SK-N-MC (cell line): ENCODE measurements around the gene YIF1A.
"Not testable (repeated sequence)": the region's sequence is repeated elsewhere in the genome, so short reads cannot be mapped to it uniquely, and the experiment has no call there.

Experiments used
- DNase-seq: peaks from one replicate; pipeline ENCODE4 v3.0.0-alpha.2; 2011; ENCODE audit warnings: low read depth, low spot score
- H3K27ac ChIP-seq: fragments of 200-600 bp; sonication (generic); 2 replicates; pipeline ENCODE4 v1.5.1; 2016; ENCODE audit warnings: mixed run types
- H3K36me3 ChIP-seq: fragments of 200-600 bp; sonication (generic); 2 replicates; pipeline ENCODE4 v1.6.1; 2017; ENCODE audit warnings: antibody characterized with exemption, low read length, mixed read lengths; ENCODE audit not compliant: insufficient read depth
- H3K4me3 ChIP-seq: fragments of 200-600 bp; sonication (generic); 2 replicates; pipeline ENCODE4 v1.5.1; 2016
- H3K9ac ChIP-seq: fragments of 200-600 bp; sonication (generic); 2 replicates; pipeline ENCODE4 v1.8.0; 2017; ENCODE audit warnings: mixed run types, mixed read lengths; ENCODE audit not compliant: insufficient read length
- H3K9me3 ChIP-seq: fragments of 200-600 bp; sonication (generic); 2 replicates; pipeline ENCODE4 v1.6.1; 2017; ENCODE audit warnings: low read depth, mild to moderate bottlenecking, antibody characterized with exemption, low read length, moderate library complexity, mixed read lengths
- EZH2 ChIP-seq: fragments of 200-600 bp; sonication (generic); IDR thresholded peaks from one replicate; pipeline ENCODE4 v1.6.1; 2017; ENCODE audit warnings: antibody characterized with exemption
- FOXP2 ChIP-seq: optimal IDR thresholded peaks from 2 replicates; pipeline ENCODE3; 2011; ENCODE audit warnings: mild to moderate bottlenecking, moderate library complexity; ENCODE audit not compliant: insufficient read depth; ENCODE audit errors: extremely low read length, control extremely low read depth
- POLR2AphosphoS5 ChIP-seq: IDR thresholded peaks from 2 replicates; pipeline ENCODE4 v1.6.1; 2012; ENCODE audit warnings: mild to moderate bottlenecking, low read depth, low read length, borderline replicate concordance

The YIF1A gene

GRCh38 chr11:66314186-66314501 is 25.2 kb upstream of the YIF1A start:
- no peak for DNase-seq
- H3K27ac ChIP-seq, result peak overlapping the region; percentile 99
- TF ChIP-seq EZH2 (no peak), FOXP2 (no peak), POLR2AphosphoS5 (no peak; the same call in 1 of the 2 replicates)
- H3K9ac ChIP-seq, result peak overlapping the region; percentile 76
- H3K36me3 ChIP-seq, result no peaks in the 10 kb centered on the region
- H3K4me3 ChIP-seq, result peak overlapping the region; percentile 86
- H3K9me3 ChIP-seq, result no peaks in the 10 kb centered on the region

GRCh38 chr11:66313321-66314185 is 24.6 kb upstream of the YIF1A start:
- Histone ChIP-seq H3K36me3 (no peaks in the 10 kb centered on the region), H3K9ac (peak overlapping the region; percentile 76), H3K9me3 (no peaks in the 10 kb centered on the region), H3K27ac (peak overlapping the region; percentile 99), H3K4me3 (peak overlapping the region; percentile 86)
- no peak for DNase-seq
- no peak for TF ChIP-seq FOXP2
- no peak for TF ChIP-seq POLR2AphosphoS5
- no peak for TF ChIP-seq EZH2

GRCh38 chr11:66312549-66313320 is 23.8 kb upstream of the YIF1A start:
- peak; percentile 94 for DNase-seq
- H3K9ac ChIP-seq, result peak overlapping the region; percentile 76

DNA sequence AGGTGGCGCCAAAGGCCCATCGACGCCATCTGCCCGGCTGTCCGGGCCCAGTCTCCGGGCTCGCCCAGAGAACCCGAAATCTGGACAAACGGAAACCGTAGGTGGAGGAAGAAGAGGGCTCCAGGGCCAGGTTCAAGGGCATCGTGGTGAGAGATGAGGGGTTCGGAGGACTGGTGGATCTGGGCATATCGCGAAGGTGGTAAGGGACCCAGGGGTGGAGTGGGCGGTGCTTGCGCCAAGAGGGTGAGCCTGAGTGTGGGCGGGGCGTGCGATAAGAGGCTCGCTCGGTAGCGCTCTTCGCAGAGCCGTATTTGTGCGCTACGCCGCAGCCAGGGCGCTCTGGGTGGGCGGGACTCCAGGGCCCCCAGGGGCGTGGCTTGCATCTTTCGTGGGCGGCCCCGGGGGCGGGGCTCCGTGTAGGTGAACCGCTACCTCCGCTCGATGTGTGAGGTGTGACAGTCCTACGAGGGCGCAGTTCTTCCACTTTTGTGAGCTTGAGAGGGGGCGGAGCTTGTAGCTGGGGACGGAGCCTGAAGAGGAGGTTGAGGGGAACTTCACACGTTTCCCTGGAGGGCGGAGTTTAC is 23.1 kb upstream of the YIF1A start:
- H3K4me3 ChIP-seq, result peak overlapping the region; percentile 93
- H3K9me3 ChIP-seq, result no peaks in the 10 kb centered on the region
- H3K36me3 ChIP-seq, result no peaks in the 10 kb centered on the region
- TF ChIP-seq EZH2 (no peak), POLR2AphosphoS5 (peak; percentile 33)
- peak overlapping the region; percentile 95 for H3K27ac ChIP-seq
- DNase-seq, result peak; percentile 81
- H3K9ac ChIP-seq, result peak overlapping the region; percentile 72

More at GRCh38 chr11:66312549-66313320, 23.8 kb upstream of the YIF1A start:
- no peaks in the 10 kb centered on the region for H3K36me3 ChIP-seq
- TF ChIP-seq FOXP2 (no peak), POLR2AphosphoS5 (peak; percentile 73), EZH2 (no peak)
- H3K27ac ChIP-seq, result peak overlapping the region; percentile 99
- H3K9me3 ChIP-seq, result no peaks in the 10 kb centered on the region
- H3K4me3 ChIP-seq, result peak overlapping the region; percentile 93

DNA sequence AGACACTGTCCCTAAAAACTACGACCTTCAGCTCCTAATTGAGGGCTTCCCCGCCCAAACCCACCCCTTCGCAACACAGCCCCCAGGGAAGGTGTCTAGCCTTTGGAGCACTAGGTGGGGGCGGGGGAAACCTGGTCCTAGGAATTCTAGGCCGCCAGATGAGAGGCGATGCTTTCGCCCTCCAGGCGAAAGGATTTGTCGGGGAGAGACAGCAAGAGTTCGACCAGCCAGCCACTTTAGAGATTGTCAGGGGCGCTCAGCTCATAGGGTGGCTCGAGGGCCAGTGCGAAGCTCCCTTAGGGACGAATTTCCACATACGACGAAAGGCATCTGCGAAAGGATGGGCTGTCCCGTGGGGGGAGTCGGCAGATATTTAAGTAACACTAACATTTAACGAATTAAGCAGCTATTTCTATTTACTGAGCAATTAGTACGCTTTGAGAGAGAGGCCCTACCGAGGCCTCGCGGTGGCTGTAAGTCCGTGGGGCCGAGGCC is 22.6 kb upstream of the YIF1A start:
- H3K36me3 ChIP-seq, result no peaks in the 10 kb centered on the region
- no peaks in the 10 kb centered on the region for H3K9me3 ChIP-seq
- peak overlapping the region; percentile 95 for H3K27ac ChIP-seq
- DNase-seq, result no peak
- peak overlapping the region; percentile 72 for H3K9ac ChIP-seq
- TF ChIP-seq EZH2, result no peak
- TF ChIP-seq POLR2AphosphoS5, result no peak
- no peak for TF ChIP-seq FOXP2
- H3K4me3 ChIP-seq, result peak overlapping the region; percentile 93

DNA sequence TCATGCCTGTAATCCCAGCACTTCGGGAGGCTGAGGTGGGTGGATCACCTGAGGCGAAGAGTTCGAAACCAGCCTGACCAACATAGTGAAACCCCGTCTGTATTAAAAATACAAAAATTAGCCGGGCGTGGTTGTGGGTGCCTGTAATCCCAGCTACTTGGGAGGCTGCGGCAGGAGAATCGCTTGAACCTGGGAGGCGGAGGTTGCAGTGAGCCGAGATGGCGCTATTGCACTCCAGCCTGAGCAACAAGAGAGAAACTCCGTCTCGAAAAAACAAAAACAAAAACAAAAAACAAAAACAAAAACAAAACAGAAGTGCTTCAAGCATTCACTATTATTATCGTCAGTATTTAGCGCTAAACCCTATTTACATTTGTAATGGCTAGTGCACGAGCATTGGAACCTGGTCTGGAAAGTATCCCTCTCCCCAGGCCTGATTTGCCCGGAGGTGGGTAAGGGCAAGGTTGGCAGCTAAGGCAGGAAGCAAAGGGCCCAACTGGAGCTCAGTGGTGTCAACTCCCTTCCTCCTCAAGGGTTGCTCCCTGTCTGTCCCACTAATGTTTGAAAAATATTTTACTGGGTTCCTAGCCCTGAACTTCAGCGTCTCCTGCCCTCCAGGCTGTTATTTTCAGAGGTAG is 22.0 kb upstream of the YIF1A start:
- not testable (repeated sequence) for H3K27ac ChIP-seq, H3K9ac ChIP-seq, H3K36me3 ChIP-seq, DNase-seq, H3K4me3 ChIP-seq, H3K9me3 ChIP-seq

GRCh38 chr11:66310324-66310723 is 21.4 kb upstream of the YIF1A start:
- Histone ChIP-seq H3K9me3 (no peaks in the 10 kb centered on the region), H3K36me3 (no peaks in the 10 kb centered on the region), H3K27ac (no peak overlapping the region), H3K9ac (no peak overlapping the region), H3K4me3 (no peak overlapping the region)
- TF ChIP-seq FOXP2 (no peak), POLR2AphosphoS5 (no peak), EZH2 (no peak)
- DNase-seq, result no peak

- TF ChIP-seq POLR2AphosphoS5 (no peak), FOXP2 (no peak), EZH2 (no peak)
- Histone ChIP-seq H3K27ac (no peak overlapping the region), H3K9me3 (no peaks in the 10 kb centered on the region), H3K36me3 (no peaks in the 10 kb centered on the region), H3K4me3 (no peak overlapping the region), H3K9ac (no peak overlapping the region)
- no peak for DNase-seq
Observed at GRCh38 chr11:66309475-66309874, 20.5 kb upstream of the YIF1A start.

GRCh38 chr11:66302656-66303055 is 13.7 kb upstream of the YIF1A start:
- no peak for TF ChIP-seq EZH2
- no peak for TF ChIP-seq POLR2AphosphoS5
- TF ChIP-seq FOXP2, result no peak
- H3K9me3 ChIP-seq, result no peaks in the 10 kb centered on the region
- no peaks in the 10 kb centered on the region for H3K36me3 ChIP-seq
- H3K9ac ChIP-seq, result no peak overlapping the region
- H3K4me3 ChIP-seq, result no peak overlapping the region
- H3K27ac ChIP-seq, result no peak overlapping the region
- DNase-seq, result no peak
